CD4-positive, CD25-positive, alpha-beta regulatory T cell (primary cell): ENCODE results near the gene ETV6. TPM values are rescaled to one million over a fixed set of nuclear protein-coding genes. Genes with fewer than 3 reads are reported as not detected.
A peak's percentile ranks its signal among the peaks of the same experiment; 100 is the strongest.

Experiments used
- ATAC-seq, 2 donors: fragments of 150-1000 bp; cut with Tn5 transposase; one replicate each; pipeline ENCODE4 v1.10.0; 2021; ENCODE audit warnings: low read depth in 2 of 2, moderate number of reproducible peaks in 2 of 2, moderate library complexity in 1 of 2
- DNase-seq, 3 donors: peaks; one replicate each; pipeline versions ENCODE4 v3.0.0 to v3.0.0-alpha.2; 2012 to 2022; ENCODE audit warnings: mixed read lengths in 1 of 3
- H3K27ac ChIP-seq: one replicate; pipeline ENCODE4 v1.7.0; 2013; ENCODE audit warnings: mild to moderate bottlenecking, low read length; ENCODE audit not compliant: insufficient read depth, poor library complexity, severe bottlenecking
- H3K27me3 ChIP-seq: one replicate; pipeline ENCODE4 v1.7.0; 2013; ENCODE audit warnings: low read length; ENCODE audit not compliant: control insufficient read depth, insufficient read depth
- H3K36me3 ChIP-seq: one replicate; pipeline ENCODE4 v1.7.0; 2013; ENCODE audit warnings: mild to moderate bottlenecking, low read length, moderate library complexity; ENCODE audit not compliant: control insufficient read depth, insufficient read depth
- H3K4me1 ChIP-seq: 2 replicates; pipeline ENCODE4 v1.7.0; 2013; ENCODE audit warnings: mild to moderate bottlenecking, low read length; ENCODE audit not compliant: insufficient read depth, control insufficient read depth, poor library complexity, severe bottlenecking
- H3K4me3 ChIP-seq: one replicate; pipeline ENCODE4 v1.7.0; 2013; ENCODE audit warnings: low read depth, mild to moderate bottlenecking, low read length, moderate library complexity
- H3K9me3 ChIP-seq, 2 experiments: 1 replicate in 1 of 2; 2 replicates in 1 of 2; pipeline ENCODE4 v1.7.0; 2013; ENCODE audit warnings: low read length in 2 of 2, mild to moderate bottlenecking in 1 of 2, moderate library complexity in 1 of 2; ENCODE audit not compliant: control insufficient read depth in 2 of 2
- H3K27ac Mint-ChIP-seq, 3 donors: one replicate each; pipeline ENCODE4 v1.8.0; 2020 to 2022; ENCODE audit warnings: mild to moderate bottlenecking in 3 of 3, mixed read lengths in 3 of 3, moderate library complexity in 2 of 3
- H3K27me3 Mint-ChIP-seq: one replicate; pipeline ENCODE4 v1.8.0; 2022; ENCODE audit warnings: mild to moderate bottlenecking, mixed read lengths
- H3K36me3 Mint-ChIP-seq: one replicate; pipeline ENCODE4 v1.8.0; 2020; ENCODE audit warnings: mixed read lengths
- H3K4me1 Mint-ChIP-seq, 4 donors: one replicate each; pipeline ENCODE4 v1.8.0; 2020 to 2022; ENCODE audit warnings: mixed read lengths in 4 of 4, mild to moderate bottlenecking in 1 of 4
- H3K4me3 Mint-ChIP-seq, 4 donors: one replicate each; pipeline ENCODE4 v1.8.0; 2020 to 2022; ENCODE audit warnings: mild to moderate bottlenecking in 4 of 4, mixed read lengths in 4 of 4, moderate library complexity in 3 of 4
- H3K9me3 Mint-ChIP-seq, 7 donors: one replicate each; pipeline ENCODE4 v1.8.0; 2020 to 2022; ENCODE audit warnings: mixed read lengths in 7 of 7, mild to moderate bottlenecking in 3 of 7, moderate library complexity in 2 of 7
- polyA plus RNA-seq, 4 donors: library from polyadenylated mRNA; unstranded; fragments of 300-500 nt; fragmentation: Illumina TruSeq; gene quantifications; one replicate each; pipeline ENCODE4 v1.2.3, GENCODE V29; 2021
- total RNA-seq: library from RNA; stranded (reverse); gene quantifications from one replicate; pipeline ENCODE4 v1.2.3, GENCODE V29; 2022

The ETV6 gene
- total and polyA plus RNA-seq, 5 donors from 2014 or later: 2.5 to 62.5 (median 4.1) TPM

DNA sequence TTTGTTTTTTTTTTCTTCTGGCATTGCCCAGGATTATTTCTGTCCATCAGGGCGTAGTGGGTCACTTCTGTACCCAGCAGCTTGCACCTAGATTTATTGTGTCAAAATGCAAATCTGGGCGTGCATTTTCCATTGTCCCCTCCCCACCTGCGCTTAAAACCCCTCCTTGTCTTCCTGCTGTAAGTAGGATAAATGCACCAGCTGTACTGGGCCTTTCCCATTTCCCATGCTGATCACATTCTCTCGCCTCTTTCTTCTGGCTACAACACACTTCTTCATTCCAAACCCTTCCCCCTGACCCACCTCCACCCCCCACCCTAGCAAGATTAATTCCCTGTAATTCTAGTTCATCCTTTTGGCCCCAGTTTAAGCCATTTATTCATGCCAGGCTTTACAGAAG lies 128.0 kb downstream of the ETV6 start:
- Mint-ChIP-seq H3K27ac (peak overlapping the region in 1 of 3 donors; percentile 75), H3K4me3 (no peak overlapping the region), H3K9me3 (no peaks in the 10 kb centered on the region), H3K36me3 (peaks cover 8% of the 10 kb centered on the region), H3K27me3 (no peaks in the 10 kb centered on the region), H3K4me1 (peaks cover under 1 to 42% (median 25%) of the 10 kb centered on the region in 4 donors)
- H3K27me3 ChIP-seq: no peaks in the 10 kb centered on the region
- no peaks in the 10 kb centered on the region for H3K4me1 ChIP-seq
- no peaks in the 10 kb centered on the region for H3K9me3 ChIP-seq
- ATAC-seq: no peak
- peaks cover 2% of the 10 kb centered on the region for H3K36me3 ChIP-seq
- no peak overlapping the region for H3K27ac ChIP-seq
- DNase-seq: no peak
- no peak overlapping the region for H3K4me3 ChIP-seq

DNA sequence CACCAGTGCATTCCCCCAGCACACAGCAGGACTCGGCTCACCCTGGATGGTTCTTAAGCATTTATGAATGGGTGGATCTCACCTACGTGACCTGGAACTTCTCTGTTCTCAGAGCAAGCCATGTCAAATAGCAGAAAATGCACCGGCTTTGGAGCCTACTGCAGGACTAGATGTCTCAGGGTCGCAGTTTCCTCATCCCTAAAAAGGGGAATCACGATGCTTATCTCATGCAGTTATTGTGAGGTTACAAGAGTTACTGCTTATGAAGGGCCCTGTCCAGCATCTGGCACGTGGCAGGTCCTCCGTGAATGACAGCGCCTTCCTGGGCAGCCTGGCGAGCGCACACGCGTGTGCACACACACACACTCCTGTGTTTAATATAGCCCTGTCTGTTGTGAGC lies 128.5 kb downstream of the ETV6 start:
- Histone ChIP-seq H3K27me3 (no peaks in the 10 kb centered on the region), H3K9me3 (no peaks in the 10 kb centered on the region), H3K36me3 (peaks cover 2% of the 10 kb centered on the region), H3K4me1 (no peaks in the 10 kb centered on the region), H3K4me3 (no peak overlapping the region), H3K27ac (no peak overlapping the region)
- H3K9me3 Mint-ChIP-seq: no peaks in the 10 kb centered on the region
- H3K4me1 Mint-ChIP-seq: peaks cover 5 to 45% (median 27%) of the 10 kb centered on the region in 4 donors
- H3K4me3 Mint-ChIP-seq: peak overlapping the region in 1 of 4 donors; percentile 39
- H3K36me3 Mint-ChIP-seq: peaks cover 11% of the 10 kb centered on the region
- DNase-seq (no peak), ATAC-seq (no peak)
- no peaks in the 10 kb centered on the region for H3K27me3 Mint-ChIP-seq
- H3K27ac Mint-ChIP-seq: peak overlapping the region in 2 of 3 donors; percentile 25 to 44

DNA sequence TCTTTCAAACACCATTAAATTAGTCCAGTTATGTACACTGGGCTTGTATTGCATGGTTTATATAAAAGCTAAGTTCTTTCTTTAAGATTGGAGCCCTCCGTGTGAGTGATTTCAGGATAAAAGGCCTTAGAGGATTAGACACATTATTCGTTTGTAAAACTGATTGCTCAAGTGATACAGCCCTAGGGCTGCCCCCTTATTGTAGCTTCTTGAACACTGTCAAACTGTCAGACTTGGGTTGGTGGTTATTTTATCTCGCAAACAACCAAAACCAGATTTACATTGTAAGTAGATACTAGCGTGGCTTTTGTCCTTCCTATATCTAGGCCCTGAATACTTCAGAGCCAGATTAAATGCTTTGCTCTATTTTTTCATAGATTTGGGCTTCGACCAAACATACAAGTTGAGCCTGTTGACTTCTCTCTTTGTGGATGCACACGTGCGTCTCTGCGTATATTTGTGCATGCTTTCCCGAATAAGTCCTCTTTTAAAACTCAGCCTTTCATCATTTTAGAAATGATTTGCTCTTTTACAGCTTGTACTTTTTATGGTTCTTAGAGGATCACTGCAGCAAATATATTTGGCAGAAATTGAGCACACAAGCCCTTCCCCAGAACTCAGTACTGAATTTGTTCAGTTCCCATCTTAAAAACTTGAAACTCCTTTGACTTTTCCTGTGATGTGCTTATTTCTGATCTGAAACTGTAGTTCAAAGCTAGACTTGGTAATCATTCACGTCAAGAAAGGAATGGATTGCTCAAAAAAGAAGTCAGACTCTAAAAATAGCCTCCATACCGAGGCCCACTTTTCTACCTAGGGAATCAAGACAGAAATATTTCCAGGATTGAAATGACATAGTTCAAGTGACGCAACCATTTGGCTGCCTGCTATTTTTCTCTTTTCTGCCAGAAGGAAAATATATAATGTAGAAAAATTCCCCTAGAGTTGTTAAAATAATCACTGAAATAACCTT lies 129.5 kb downstream of the ETV6 start:
- H3K27ac ChIP-seq: no peak overlapping the region
- no peak overlapping the region for H3K4me3 Mint-ChIP-seq
- no peaks in the 10 kb centered on the region for H3K9me3 Mint-ChIP-seq
- H3K4me1 Mint-ChIP-seq: peaks cover 11 to 39% (median 31%) of the 10 kb centered on the region in 4 donors
- H3K27ac Mint-ChIP-seq: peak overlapping the region in 2 of 3 donors; percentile 45 to 59
- H3K27me3 ChIP-seq: no peaks in the 10 kb centered on the region
- no peaks in the 10 kb centered on the region for H3K9me3 ChIP-seq
- H3K36me3 Mint-ChIP-seq: peaks cover 14% of the 10 kb centered on the region
- H3K27me3 Mint-ChIP-seq: no peaks in the 10 kb centered on the region
- ATAC-seq (no peak), DNase-seq (no peak)
- H3K4me3 ChIP-seq: no peak overlapping the region
- H3K4me1 ChIP-seq: no peaks in the 10 kb centered on the region
- peaks cover 2% of the 10 kb centered on the region for H3K36me3 ChIP-seq

DNA sequence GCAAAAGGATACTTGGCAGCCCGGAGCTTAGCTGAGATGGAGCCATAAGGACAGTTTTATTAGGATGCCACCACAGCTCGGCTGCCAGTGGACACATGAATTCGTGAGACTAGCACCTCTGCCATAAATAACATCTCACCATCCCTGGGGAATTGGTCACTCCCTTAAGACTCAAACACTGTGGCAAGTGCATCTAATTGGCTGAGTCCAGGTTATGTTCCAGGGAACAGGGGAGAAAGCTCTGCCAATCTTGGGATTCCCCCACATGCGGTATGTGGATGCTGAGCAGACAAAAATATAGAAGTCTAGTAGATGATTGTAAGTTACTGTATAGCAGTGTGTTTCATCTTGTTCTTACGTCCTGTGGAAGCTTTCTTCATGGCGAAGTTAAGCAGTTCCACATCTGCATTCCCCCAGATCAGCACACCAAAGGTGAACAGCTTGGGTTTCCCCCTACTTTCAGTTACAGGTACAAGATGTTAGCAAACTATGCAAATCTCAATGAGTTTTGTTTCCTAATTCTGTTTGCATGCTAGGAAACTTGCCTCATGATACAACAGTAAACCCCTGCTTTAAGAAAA lies 131.1 kb downstream of the ETV6 start:
- no peak for DNase-seq
- no peaks in the 10 kb centered on the region for H3K27me3 ChIP-seq
- peaks cover 11% of the 10 kb centered on the region for H3K36me3 Mint-ChIP-seq
- H3K36me3 ChIP-seq: peaks cover 2% of the 10 kb centered on the region
- no peak overlapping the region for H3K4me3 Mint-ChIP-seq
- no peaks in the 10 kb centered on the region for H3K4me1 ChIP-seq
- peaks cover 11 to 33% (median 24%) of the 10 kb centered on the region in 4 donors for H3K4me1 Mint-ChIP-seq
- H3K9me3 Mint-ChIP-seq: no peaks in the 10 kb centered on the region
- no peaks in the 10 kb centered on the region for H3K9me3 ChIP-seq
- peak overlapping the region in 2 of 3 donors; percentile 9 to 59 for H3K27ac Mint-ChIP-seq
- ATAC-seq: no peak
- no peak overlapping the region for H3K4me3 ChIP-seq
- H3K27ac ChIP-seq: no peak overlapping the region
- H3K27me3 Mint-ChIP-seq: no peaks in the 10 kb centered on the region

DNA sequence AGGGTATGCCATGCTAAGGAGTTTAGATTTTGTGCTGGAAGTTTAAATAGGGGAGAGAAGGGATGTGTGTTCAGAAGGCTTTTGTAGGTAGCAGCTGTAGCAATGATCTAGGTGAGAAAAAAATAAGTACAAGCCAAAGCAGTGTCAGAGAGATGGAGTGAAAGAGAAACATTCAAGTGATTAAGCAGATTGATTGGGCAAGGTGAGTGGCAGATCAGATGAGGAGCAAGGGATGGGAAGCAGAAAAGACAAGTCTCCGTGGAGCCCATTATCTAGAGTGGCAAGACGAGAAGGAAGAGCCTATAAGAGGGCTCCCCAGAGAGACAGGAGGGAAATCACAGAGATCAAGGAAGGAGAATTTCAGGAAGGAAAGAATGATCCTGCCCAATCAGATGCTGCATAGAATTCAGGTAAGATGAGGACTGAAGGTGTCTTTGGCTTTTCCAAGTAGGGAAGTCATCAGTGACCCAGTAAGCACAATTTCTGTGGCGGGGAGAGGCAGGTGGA lies 133.5 kb downstream of the ETV6 start:
- Mint-ChIP-seq H3K36me3 (peaks cover 11% of the 10 kb centered on the region), H3K27ac (no peak overlapping the region), H3K4me3 (no peak overlapping the region), H3K4me1 (peaks cover 11 to 30% (median 22%) of the 10 kb centered on the region in 4 donors), H3K27me3 (no peaks in the 10 kb centered on the region), H3K9me3 (no peaks in the 10 kb centered on the region)
- DNase-seq (no peak), ATAC-seq (no peak)
- no peaks in the 10 kb centered on the region for H3K36me3 ChIP-seq
- no peaks in the 10 kb centered on the region for H3K4me1 ChIP-seq
- no peak overlapping the region for H3K27ac ChIP-seq
- no peaks in the 10 kb centered on the region for H3K9me3 ChIP-seq
- H3K27me3 ChIP-seq: no peaks in the 10 kb centered on the region
- H3K4me3 ChIP-seq: no peak overlapping the region

DNA sequence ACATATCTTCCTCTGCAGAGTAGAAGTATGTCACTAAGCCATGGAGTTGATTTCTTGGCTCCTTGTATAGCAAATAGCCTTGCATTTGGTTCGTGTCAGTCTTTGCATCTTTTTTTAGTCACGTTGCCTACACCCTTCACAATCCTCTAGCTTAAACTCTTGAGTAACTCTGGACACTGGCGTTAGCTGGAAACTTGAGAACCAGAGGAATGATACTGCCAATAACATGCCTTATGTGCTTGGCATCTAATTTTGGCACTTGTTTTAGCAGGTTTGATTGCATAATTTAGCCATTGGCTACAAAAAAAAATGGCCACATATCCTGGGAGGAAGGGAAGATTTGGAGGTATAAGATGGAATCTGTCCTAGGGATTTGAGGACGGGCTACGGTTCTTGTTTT lies 136.2 kb downstream of the ETV6 start:
- Histone ChIP-seq H3K27me3 (no peaks in the 10 kb centered on the region), H3K27ac (no peak overlapping the region), H3K4me3 (no peak overlapping the region), H3K36me3 (no peaks in the 10 kb centered on the region), H3K9me3 (no peaks in the 10 kb centered on the region), H3K4me1 (no peaks in the 10 kb centered on the region)
- H3K36me3 Mint-ChIP-seq: peaks cover 11% of the 10 kb centered on the region
- H3K27ac Mint-ChIP-seq: no peak overlapping the region
- H3K4me1 Mint-ChIP-seq: peaks cover 13 to 31% (median 25%) of the 10 kb centered on the region in 4 donors
- no peaks in the 10 kb centered on the region for H3K9me3 Mint-ChIP-seq
- H3K27me3 Mint-ChIP-seq: no peaks in the 10 kb centered on the region
- H3K4me3 Mint-ChIP-seq: no peak overlapping the region
- DNase-seq: no peak
- ATAC-seq: no peak

DNA sequence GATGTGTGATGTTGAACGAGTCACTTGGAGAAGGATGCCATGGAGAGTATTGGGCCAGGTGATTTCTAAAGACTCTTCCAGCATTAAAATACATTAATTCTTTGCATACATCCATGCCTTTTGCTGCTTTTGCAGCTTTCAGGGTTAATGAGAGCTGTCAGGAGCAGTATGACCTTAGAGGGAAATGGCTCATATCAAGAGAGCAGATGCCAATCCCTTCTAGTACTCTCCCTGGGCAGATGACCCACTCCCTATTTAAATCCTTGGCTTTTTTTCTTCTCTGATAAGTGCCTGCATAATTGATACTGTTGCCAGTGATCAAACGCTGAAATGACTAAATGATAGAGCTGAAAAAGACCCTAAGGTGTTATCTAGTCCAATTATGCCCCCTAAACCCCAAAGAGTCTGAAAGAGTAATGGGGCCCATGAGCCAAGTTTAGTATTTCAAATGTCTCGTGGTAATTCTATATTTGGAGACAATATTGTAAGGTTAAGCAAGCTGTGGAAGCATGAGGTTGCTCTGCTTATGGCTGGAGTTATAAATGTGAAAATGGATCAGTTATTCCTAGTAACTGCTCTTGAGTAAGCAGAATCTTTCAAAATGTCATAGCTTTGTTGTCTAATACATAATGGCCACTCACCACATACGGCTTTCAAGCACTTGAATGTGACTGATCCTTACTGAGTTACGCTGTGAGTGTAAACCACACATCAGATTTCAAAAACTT lies 137.3 kb downstream of the ETV6 start:
- Histone ChIP-seq H3K27me3 (no peaks in the 10 kb centered on the region), H3K27ac (no peak overlapping the region), H3K4me3 (no peak overlapping the region), H3K9me3 (no peaks in the 10 kb centered on the region), H3K36me3 (peaks cover 4% of the 10 kb centered on the region), H3K4me1 (no peaks in the 10 kb centered on the region)
- ATAC-seq (no peak), DNase-seq (no peak)
- H3K27ac Mint-ChIP-seq: no peak overlapping the region
- H3K4me1 Mint-ChIP-seq: peaks cover 15 to 29% (median 19%) of the 10 kb centered on the region in 4 donors
- no peaks in the 10 kb centered on the region for H3K27me3 Mint-ChIP-seq
- H3K9me3 Mint-ChIP-seq: no peaks in the 10 kb centered on the region
- H3K4me3 Mint-ChIP-seq: no peak overlapping the region
- H3K36me3 Mint-ChIP-seq: peaks cover 17% of the 10 kb centered on the region
